B cell (primary cell): Measurements from ENCODE around the gene FAAH. TPM values are rescaled to one million over a fixed set of nuclear protein-coding genes. Genes with fewer than 3 reads are reported as not detected.

Experiments used
- ATAC-seq: fragments of 200-7000 bp; cut with Tn5 transposase; one replicate; pipeline ENCODE4 v1.10.0; 2021; ENCODE audit warnings: low read depth, mild to moderate bottlenecking, moderate number of reproducible peaks, moderate library complexity
- CTCF ChIA-PET: fragments of 350-600 bp; sonication (Branson Sonifier 250); formaldehyde crosslinking; loops from one replicate; lab custom pipeline; 2021; ENCODE audit warnings: antibody characterized with exemption, inconsistent platforms; lab: Charles Lee
- POLR2A ChIA-PET: fragments of 350-600 bp; sonication (Branson Sonifier 250); formaldehyde crosslinking; loops from one replicate; lab custom pipeline; 2021; ENCODE audit warnings: antibody characterized with exemption; lab: Charles Lee
- DNase-seq: peaks from one replicate; pipeline ENCODE4 v3.0.0; 2013
- H2AFZ ChIP-seq: 2 replicates; pipeline ENCODE4 v1.6.1; 2012; ENCODE audit warnings: mild to moderate bottlenecking, low read depth, low read length; ENCODE audit not compliant: insufficient read depth, poor library complexity, severe bottlenecking
- H3K27ac ChIP-seq, 2 donors: 1 replicate in 1 of 2; 2 replicates in 1 of 2; pipeline ENCODE4 v1.5.1; 2012 to 2013; ENCODE audit warnings: low read length in 2 of 2, mild to moderate bottlenecking in 2 of 2, moderate library complexity in 1 of 2
- H3K27me3 ChIP-seq, 4 experiments: fragments of 200-600 bp in 1 of 4; sonication (generic) in 1 of 4; replicated peaks in 1 of 4; 1 replicate in 2 of 4; 2 replicates in 2 of 4; pipeline versions ENCODE4 v1.6.1 to v1.7.0; 2013 to 2016; ENCODE audit warnings: low read length in 3 of 4, mild to moderate bottlenecking in 2 of 4, mixed read lengths in 1 of 4, moderate library complexity in 1 of 4; ENCODE audit not compliant: insufficient read depth in 4 of 4, control insufficient read depth in 3 of 4; ENCODE audit errors: control extremely low read depth in 1 of 4
- H3K36me3 ChIP-seq, 2 experiments: replicated peaks in 1 of 2; 1 replicate in 1 of 2; 2 replicates in 1 of 2; pipeline versions ENCODE4 v1.6.1 to v1.7.1; 2013; ENCODE audit warnings: low read length in 1 of 2; ENCODE audit not compliant: insufficient read depth in 2 of 2, control insufficient read depth in 1 of 2; ENCODE audit errors: control extremely low read depth in 1 of 2, extremely low read depth in 1 of 2
- H3K4me1 ChIP-seq, 2 donors: fragments of 200-600 bp in 1 of 2; sonication (generic) in 1 of 2; 1 replicate in 1 of 2; 2 replicates in 1 of 2; pipeline versions ENCODE4 v1.5.1 to v1.6.1; 2013 to 2017; ENCODE audit warnings: low read length in 2 of 2; ENCODE audit not compliant: control insufficient read depth in 2 of 2, insufficient read depth in 2 of 2
- H3K4me2 ChIP-seq: replicated peaks from 2 replicates; pipeline ENCODE3; 2012; ENCODE audit warnings: mild to moderate bottlenecking, low read depth, low read length; ENCODE audit not compliant: poor library complexity, severe bottlenecking
- H3K4me3 ChIP-seq, 5 experiments: fragments of 200-600 bp in 1 of 5; sonication (generic) in 1 of 5; 1 replicate in 3 of 5; 2 replicates in 2 of 5; pipeline versions ENCODE4 v1.5.1 to v1.7.0; 2011 to 2016; ENCODE audit warnings: low read length in 4 of 5, mild to moderate bottlenecking in 4 of 5, low read depth in 2 of 5, control low read depth in 1 of 5, moderate library complexity in 1 of 5; ENCODE audit not compliant: insufficient read depth in 1 of 5; ENCODE audit errors: control extremely low read depth in 1 of 5, extremely low read depth in 1 of 5
- H3K79me2 ChIP-seq: fragments of 200-600 bp; sonication (generic); one replicate; pipeline ENCODE4 v1.6.0; 2016; ENCODE audit warnings: low read length; ENCODE audit not compliant: control insufficient read depth, insufficient read depth
- H3K9ac ChIP-seq: fragments of 200-600 bp; sonication (generic); 2 replicates; pipeline ENCODE4 v1.6.1; 2017; ENCODE audit warnings: mild to moderate bottlenecking, low read length, moderate library complexity
- H3K9me3 ChIP-seq, 3 donors: one replicate each; pipeline versions ENCODE4 v1.6.1 to v1.7.1; 2013; ENCODE audit warnings: low read length in 2 of 3; ENCODE audit not compliant: control insufficient read depth in 2 of 3, insufficient read depth in 1 of 3; ENCODE audit errors: control extremely low read depth in 1 of 3
- H4K20me1 ChIP-seq: 2 replicates; pipeline ENCODE4 v1.6.0; 2012; ENCODE audit warnings: mild to moderate bottlenecking, low read length; ENCODE audit not compliant: insufficient read depth, control insufficient read depth, poor library complexity, severe bottlenecking
- H3K27ac Mint-ChIP-seq: one replicate; pipeline ENCODE4 v1.8.0; 2021; ENCODE audit warnings: mixed read lengths
- H3K27me3 Mint-ChIP-seq: one replicate; pipeline ENCODE4 v1.8.0; 2021; ENCODE audit warnings: mixed read lengths
- H3K4me1 Mint-ChIP-seq: one replicate; pipeline ENCODE4 v1.8.0; 2021; ENCODE audit warnings: mixed read lengths
- H3K4me3 Mint-ChIP-seq: one replicate; pipeline ENCODE4 v1.8.0; 2021; ENCODE audit warnings: mixed read lengths
- H3K9me3 Mint-ChIP-seq: one replicate; pipeline ENCODE4 v1.8.0; 2022; ENCODE audit warnings: mixed read lengths; ENCODE audit not compliant: insufficient read depth
- EZH2 ChIP-seq: IDR thresholded peaks from 2 replicates; pipeline ENCODE4 v1.6.1; 2012; ENCODE audit warnings: borderline replicate concordance, low read depth, mild to moderate bottlenecking, moderate library complexity, low read length; ENCODE audit not compliant: insufficient read depth, poor library complexity, severe bottlenecking
- WGBS: methylation state at CpG from one replicate; pipeline ENCODE4 v1.1.5; 2013; ENCODE audit warnings: missing lambda C conversion rate; ENCODE audit not compliant: insufficient coverage; 5-methylcytosine and 5-hydroxymethylcytosine counted together
- intact Hi-C: fragments of 100-400 bp; cut with micrococcal nuclease; formaldehyde crosslinking; loops from one replicate; pipeline ENCODE4 v1.10.0; 2022
- polyA plus RNA-seq: library from polyadenylated mRNA; depleted of rRNA; stranded (reverse); fragments of >200 nt; gene quantifications from 2 replicates; pipeline ENCODE4 v1.2.3, GENCODE V29; 2012
- total RNA-seq, 2 donors: library from RNA; stranded (reverse); fragments of 120-200 nt in 1 of 2; gene quantifications; 1 replicate in 1 of 2; 2 replicates in 1 of 2; pipeline versions ENCODE4 v1.2.3 to v1.2.4, GENCODE V29; 2013 to 2022
- TF ChIP-seq, protein P1 (sequence below): fragments of 200-600 bp; IDR thresholded peaks from one replicate; pipeline ENCODE4 v1.8.0; 2022; ENCODE audit warnings: antibody characterized with exemption, mild to moderate bottlenecking

Gene FAAH
- total and polyA plus RNA-seq, 2 donors (not counting 1 experiment from before 2014, with no cell fraction given): 5.6 to 9.6 TPM

DNA sequence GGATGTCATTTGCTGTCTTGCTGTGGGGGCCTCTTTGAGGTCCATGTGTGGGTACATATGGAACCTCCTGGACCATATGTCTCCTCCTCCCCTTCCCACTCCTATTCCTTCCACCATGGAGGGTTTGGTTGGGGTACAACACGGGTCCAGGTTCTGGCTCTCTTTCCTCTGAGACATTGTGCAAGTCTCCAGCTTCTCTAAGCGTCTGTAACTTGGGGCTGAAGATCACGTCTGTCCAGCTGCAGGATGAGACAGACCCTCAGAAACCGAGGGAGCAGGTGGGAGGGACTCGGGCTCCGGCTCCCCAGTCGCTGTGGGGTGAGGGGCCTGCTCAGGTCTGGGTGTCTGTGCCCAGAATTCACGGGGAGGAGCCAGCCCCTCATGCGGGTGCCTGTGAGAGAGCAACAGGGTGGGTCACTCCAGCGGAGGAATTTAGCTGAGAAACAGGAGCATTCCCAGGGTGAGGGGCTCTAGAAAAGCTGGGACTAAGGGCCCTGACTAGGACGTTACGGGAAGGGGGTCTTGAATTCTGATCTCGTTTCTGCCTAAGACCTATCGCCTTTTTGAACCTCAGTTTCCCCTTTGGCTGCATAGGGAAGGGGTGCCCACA, 53.5 kb downstream of the FAAH start:
- H3K27me3 ChIP-seq: peaks cover 0 to 61% (median 19%) of the 10 kb centered on the region in 4 experiments
- intact Hi-C loops: loop anchor here (1.0 to 5.0 kb wide), 2 partner anchors 100 to 278 kb away; no protein-coding TSS in a partner anchor
- TF ChIP-seq, protein P1, sequence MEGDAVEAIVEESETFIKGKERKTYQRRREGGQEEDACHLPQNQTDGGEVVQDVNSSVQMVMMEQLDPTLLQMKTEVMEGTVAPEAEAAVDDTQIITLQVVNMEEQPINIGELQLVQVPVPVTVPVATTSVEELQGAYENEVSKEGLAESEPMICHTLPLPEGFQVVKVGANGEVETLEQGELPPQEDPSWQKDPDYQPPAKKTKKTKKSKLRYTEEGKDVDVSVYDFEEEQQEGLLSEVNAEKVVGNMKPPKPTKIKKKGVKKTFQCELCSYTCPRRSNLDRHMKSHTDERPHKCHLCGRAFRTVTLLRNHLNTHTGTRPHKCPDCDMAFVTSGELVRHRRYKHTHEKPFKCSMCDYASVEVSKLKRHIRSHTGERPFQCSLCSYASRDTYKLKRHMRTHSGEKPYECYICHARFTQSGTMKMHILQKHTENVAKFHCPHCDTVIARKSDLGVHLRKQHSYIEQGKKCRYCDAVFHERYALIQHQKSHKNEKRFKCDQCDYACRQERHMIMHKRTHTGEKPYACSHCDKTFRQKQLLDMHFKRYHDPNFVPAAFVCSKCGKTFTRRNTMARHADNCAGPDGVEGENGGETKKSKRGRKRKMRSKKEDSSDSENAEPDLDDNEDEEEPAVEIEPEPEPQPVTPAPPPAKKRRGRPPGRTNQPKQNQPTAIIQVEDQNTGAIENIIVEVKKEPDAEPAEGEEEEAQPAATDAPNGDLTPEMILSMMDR: no peak
- no peak for TF ChIP-seq EZH2
- ATAC-seq (no peak), DNase-seq (peak; percentile 12)
- peaks cover 21% of the 10 kb centered on the region for H3K4me1 Mint-ChIP-seq
- no peaks in the 10 kb centered on the region for H3K36me3 ChIP-seq
- POLR2A ChIA-PET: no interaction called here
- H3K4me3 ChIP-seq: no peak overlapping the region
- H4K20me1 ChIP-seq: no peaks in the 10 kb centered on the region
- no peak overlapping the region for H3K27ac ChIP-seq
- CTCF ChIA-PET: interaction anchor here (0.5 to 4.9 kb wide), 18 partner anchors 9 to 279 kb away, joined by 3 to 122 read pairs (median 4); no protein-coding TSS in a partner anchor
- no peak overlapping the region for H2AFZ ChIP-seq
- peaks cover 55% of the 10 kb centered on the region for H3K27me3 Mint-ChIP-seq
- peak overlapping the region; percentile 57 for H3K4me2 ChIP-seq
- no peak overlapping the region for H3K27ac Mint-ChIP-seq
- H3K4me3 Mint-ChIP-seq: peak overlapping the region; percentile 7
- 22% methylated on average over 13 of the region's 14 CpGs for WGBS
- no peaks in the 10 kb centered on the region for H3K9me3 Mint-ChIP-seq
- peaks cover 12 to 15% of the 10 kb centered on the region in 2 donors for H3K4me1 ChIP-seq
- H3K79me2 ChIP-seq: no peaks in the 10 kb centered on the region
- no peaks in the 10 kb centered on the region for H3K9me3 ChIP-seq
- no peak overlapping the region for H3K9ac ChIP-seq
